ENCODE results near the gene HOOK1. TPM values are rescaled to one million over a fixed set of nuclear protein-coding genes. Genes with fewer than 3 reads are reported as not detected.
"Not testable (repeated sequence)": the region's sequence is repeated elsewhere in the genome, so short reads cannot be mapped to it uniquely, and the experiment has no call there.

Gene HOOK1
- total and polyA plus RNA-seq, 5 donors from 2014 or later: 2.3 to 9.3 (median 7.8) TPM

DNA sequence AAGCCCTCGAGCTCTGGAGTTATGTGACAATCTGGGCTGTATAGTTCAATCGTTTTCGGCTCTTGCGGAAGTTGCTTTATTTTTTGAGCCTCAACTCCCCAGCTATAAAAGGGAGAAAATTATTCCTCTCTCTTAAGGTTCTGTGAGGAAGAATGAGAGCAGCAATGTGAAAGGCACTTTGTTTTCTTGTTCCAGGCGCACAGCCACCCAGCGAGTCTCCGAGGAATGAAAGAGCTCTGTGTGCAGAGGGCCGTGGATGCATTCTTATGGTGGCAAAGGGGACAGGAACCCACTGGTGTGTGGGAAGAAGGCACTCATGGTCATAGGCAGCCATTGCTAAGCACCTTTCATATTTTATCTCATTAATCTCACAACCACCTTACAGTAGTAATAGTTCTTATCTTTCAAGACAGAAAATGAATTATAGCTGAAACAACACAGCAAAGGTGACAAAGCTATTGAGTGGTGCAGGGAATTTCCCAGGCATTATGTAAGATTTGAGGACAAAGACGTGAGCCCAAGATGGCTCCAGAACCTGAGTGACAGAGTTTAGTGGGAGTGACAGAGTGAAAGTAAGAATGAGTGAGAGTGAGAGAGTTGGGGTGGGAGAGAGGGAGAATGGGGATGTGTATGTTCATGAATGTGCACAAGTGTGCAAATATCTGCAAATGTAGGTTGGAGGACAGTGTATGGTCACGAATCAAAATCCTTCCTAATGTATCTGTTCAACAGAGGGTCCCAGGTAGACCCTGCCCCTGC, 102.5 kb downstream of the HOOK1 start:
- no peak overlapping the region for H3K27ac ChIP-seq (ENCODE audit: insufficient read depth, low read length, poor library complexity, severe bottlenecking)
- no peak for ATAC-seq (ENCODE audit: low read depth in 2 of 2)

DNA sequence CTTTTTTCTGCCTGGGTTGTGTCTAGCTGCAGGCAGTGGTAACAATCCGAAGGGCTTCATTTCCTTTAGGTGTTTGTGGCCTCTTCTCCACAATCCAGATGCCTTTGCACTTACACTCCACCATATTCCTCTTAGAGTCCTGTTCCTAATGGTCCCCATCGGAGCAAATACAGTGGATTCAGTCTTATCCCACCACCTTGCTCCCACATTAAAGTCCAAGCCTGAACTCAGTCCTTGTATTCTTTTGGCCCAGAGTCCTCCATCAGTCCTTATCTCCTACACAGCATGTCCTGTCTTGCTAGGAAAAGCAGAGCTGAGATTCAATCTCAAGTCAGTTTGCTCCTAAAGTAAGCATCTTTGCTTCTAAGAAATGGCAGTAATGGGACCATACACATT, 103.0 kb downstream of the HOOK1 start:
- Histone ChIP-seq H3K36me3 (ENCODE audit: control insufficient read depth, insufficient read depth, low read length) (no peaks in the 10 kb centered on the region), H3K27ac (ENCODE audit: insufficient read depth, low read length, poor library complexity, severe bottlenecking) (no peak overlapping the region), H3K4me3 (ENCODE audit: low read depth, low read length) (no peak overlapping the region), H3K4me1 (ENCODE audit: control insufficient read depth, insufficient read depth, low read length, poor library complexity, severe bottlenecking) (no peaks in the 10 kb centered on the region), H3K27me3 (ENCODE audit: control insufficient read depth, insufficient read depth, low read length) (no peaks in the 10 kb centered on the region), H3K9me3 (ENCODE audit: control insufficient read depth in 2 of 2, low read length in 2 of 2) (peaks cover 0 to under 1% of the 10 kb centered on the region in 2 experiments)
- H3K9me3 Mint-ChIP-seq: peaks cover 0 to 6% (median 0%) of the 10 kb centered on the region in 7 donors
- peaks cover 23% of the 10 kb centered on the region for H3K27me3 Mint-ChIP-seq
- no peak overlapping the region for H3K4me3 Mint-ChIP-seq
- no peak overlapping the region for H3K27ac Mint-ChIP-seq
- DNase-seq (no peak), ATAC-seq (ENCODE audit: low read depth in 2 of 2) (no peak)
- H3K4me1 Mint-ChIP-seq: no peaks in the 10 kb centered on the region
- H3K36me3 Mint-ChIP-seq: no peaks in the 10 kb centered on the region

More for the DNA sequence above, 102.5 kb downstream of the HOOK1 start:
- peaks cover 23% of the 10 kb centered on the region for H3K27me3 Mint-ChIP-seq
- no peak overlapping the region for H3K4me3 Mint-ChIP-seq
- H3K9me3 ChIP-seq (ENCODE audit: control insufficient read depth in 2 of 2, low read length in 2 of 2): no peaks in the 10 kb centered on the region
- H3K36me3 ChIP-seq (ENCODE audit: control insufficient read depth, insufficient read depth, low read length): no peaks in the 10 kb centered on the region
- H3K36me3 Mint-ChIP-seq: no peaks in the 10 kb centered on the region
- no peaks in the 10 kb centered on the region for H3K4me1 ChIP-seq (ENCODE audit: control insufficient read depth, insufficient read depth, low read length, poor library complexity, severe bottlenecking)
- H3K27me3 ChIP-seq (ENCODE audit: control insufficient read depth, insufficient read depth, low read length): no peaks in the 10 kb centered on the region
- no peak overlapping the region for H3K27ac Mint-ChIP-seq
- H3K4me3 ChIP-seq (ENCODE audit: low read depth, low read length): no peak overlapping the region
- peaks cover 0 to 6% (median 0%) of the 10 kb centered on the region in 7 donors for H3K9me3 Mint-ChIP-seq
- H3K4me1 Mint-ChIP-seq: no peaks in the 10 kb centered on the region
- DNase-seq: no peak

DNA sequence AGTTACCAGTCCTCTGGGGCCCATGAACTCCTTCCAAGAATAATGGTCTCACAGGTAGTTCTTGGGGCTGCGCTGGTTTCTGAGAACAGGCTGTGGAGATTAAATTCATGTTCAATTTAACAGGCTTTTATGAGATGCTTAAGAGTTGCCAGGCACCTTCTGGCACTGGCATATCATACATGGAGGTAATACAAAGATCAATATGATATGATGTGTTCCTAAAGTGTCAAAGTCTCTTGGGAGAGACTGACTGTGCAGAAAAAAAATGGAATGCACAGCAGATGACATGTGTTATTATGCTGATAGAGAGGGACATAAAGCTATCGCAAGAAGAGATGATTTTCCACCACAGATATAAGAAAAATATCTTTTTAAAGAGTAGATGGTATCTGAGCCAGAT, 105.0 kb downstream of the HOOK1 start:
- Mint-ChIP-seq H3K9me3 (peaks cover 0 to 11% (median 4%) of the 10 kb centered on the region in 7 donors), H3K36me3 (no peaks in the 10 kb centered on the region), H3K4me1 (no peaks in the 10 kb centered on the region)

DNA sequence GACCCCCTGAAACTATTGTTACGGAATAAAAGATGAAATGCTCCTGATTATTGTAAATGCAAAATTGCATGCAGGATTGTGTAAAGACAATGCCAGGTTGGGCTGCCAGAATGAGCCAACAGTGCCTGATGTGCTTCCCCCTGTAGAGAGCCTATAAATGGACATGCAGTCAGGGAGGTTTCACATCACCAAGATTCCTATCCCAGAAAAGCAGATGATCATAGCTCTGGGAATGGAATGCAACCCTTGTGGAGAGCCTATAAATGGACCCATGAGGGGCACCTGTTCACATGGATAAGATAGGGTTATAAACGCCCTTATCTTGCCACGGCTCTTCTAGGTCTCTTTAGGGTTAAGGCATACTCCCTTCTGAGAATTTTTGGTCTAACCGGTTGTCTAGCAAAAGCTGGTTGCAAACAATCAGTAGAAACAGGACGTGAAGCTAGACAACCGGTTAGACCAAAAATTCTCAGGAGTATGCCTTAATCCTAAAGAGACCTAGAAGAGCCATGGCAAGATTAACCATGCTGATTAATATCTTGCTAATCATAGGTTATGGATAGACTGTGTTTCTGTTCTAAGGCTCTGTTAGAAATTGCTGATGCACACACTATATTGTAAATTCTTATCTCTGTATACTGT, 106.6 kb downstream of the HOOK1 start:
- Mint-ChIP-seq H3K4me1 (peaks cover 6 to 12% (median 8%) of the 10 kb centered on the region in 4 donors), H3K27me3 (peaks cover 31% of the 10 kb centered on the region), H3K9me3 (peaks cover 0 to 18% (median 7%) of the 10 kb centered on the region in 7 donors)
- not testable (repeated sequence) for H3K27me3 ChIP-seq (ENCODE audit: control insufficient read depth, insufficient read depth, low read length); H3K4me3 ChIP-seq (ENCODE audit: low read depth, low read length); ATAC-seq (ENCODE audit: low read depth in 2 of 2); H3K4me1 ChIP-seq (ENCODE audit: control insufficient read depth, insufficient read depth, low read length, poor library complexity, severe bottlenecking); H3K27ac Mint-ChIP-seq; H3K27ac ChIP-seq (ENCODE audit: insufficient read depth, low read length, poor library complexity, severe bottlenecking); H3K36me3 Mint-ChIP-seq; H3K36me3 ChIP-seq (ENCODE audit: control insufficient read depth, insufficient read depth, low read length); DNase-seq; H3K4me3 Mint-ChIP-seq
- H3K9me3 ChIP-seq (ENCODE audit: control insufficient read depth in 2 of 2, low read length in 2 of 2): peaks cover 0 to 19% of the 10 kb centered on the region in 2 experiments

More for the DNA sequence above, 105.0 kb downstream of the HOOK1 start:
- Mint-ChIP-seq H3K4me3 (no peak overlapping the region), H3K27ac (no peak overlapping the region), H3K27me3 (peaks cover 23% of the 10 kb centered on the region)
- Histone ChIP-seq H3K36me3 (ENCODE audit: control insufficient read depth, insufficient read depth, low read length) (no peaks in the 10 kb centered on the region), H3K9me3 (ENCODE audit: control insufficient read depth in 2 of 2, low read length in 2 of 2) (peaks cover 0 to 12% of the 10 kb centered on the region in 2 experiments), H3K4me3 (ENCODE audit: low read depth, low read length) (no peak overlapping the region), H3K27me3 (ENCODE audit: control insufficient read depth, insufficient read depth, low read length) (no peaks in the 10 kb centered on the region), H3K27ac (ENCODE audit: insufficient read depth, low read length, poor library complexity, severe bottlenecking) (no peak overlapping the region), H3K4me1 (ENCODE audit: control insufficient read depth, insufficient read depth, low read length, poor library complexity, severe bottlenecking) (no peaks in the 10 kb centered on the region)
- no peak for ATAC-seq (ENCODE audit: low read depth in 2 of 2)
- DNase-seq: no peak

DNA sequence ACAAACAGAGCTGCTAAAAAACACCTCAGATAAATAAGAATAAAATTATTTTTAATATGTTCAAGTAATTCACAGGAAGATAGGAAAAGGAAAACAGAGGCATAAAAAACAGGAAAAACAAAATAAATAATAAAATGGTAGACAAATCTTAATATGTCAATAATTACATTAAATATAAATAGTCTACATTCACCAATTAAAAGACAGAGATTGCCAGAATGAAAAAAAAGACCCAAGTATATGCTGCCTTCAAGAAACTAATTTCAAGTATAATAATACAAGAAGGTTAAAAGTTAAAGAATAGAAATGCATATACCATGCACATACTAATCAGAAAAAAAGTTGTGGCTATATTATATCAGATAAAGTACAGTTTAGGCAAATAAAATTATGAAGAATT, 109.9 kb downstream of the HOOK1 start:
- no peak overlapping the region for H3K4me3 ChIP-seq (ENCODE audit: low read depth, low read length)
- Mint-ChIP-seq H3K9me3 (peaks cover 0 to 18% (median 7%) of the 10 kb centered on the region in 7 donors), H3K4me1 (peaks cover 12 to 13% (median 13%) of the 10 kb centered on the region in 4 donors), H3K36me3 (no peaks in the 10 kb centered on the region), H3K27ac (no peak overlapping the region), H3K4me3 (no peak overlapping the region), H3K27me3 (peaks cover 40% of the 10 kb centered on the region)
- H3K4me1 ChIP-seq (ENCODE audit: control insufficient read depth, insufficient read depth, low read length, poor library complexity, severe bottlenecking): peaks cover 4% of the 10 kb centered on the region
- H3K9me3 ChIP-seq (ENCODE audit: control insufficient read depth in 2 of 2, low read length in 2 of 2): peaks cover 0 to 19% of the 10 kb centered on the region in 2 experiments
- H3K36me3 ChIP-seq (ENCODE audit: control insufficient read depth, insufficient read depth, low read length): no peaks in the 10 kb centered on the region
- no peak overlapping the region for H3K27ac ChIP-seq (ENCODE audit: insufficient read depth, low read length, poor library complexity, severe bottlenecking)
- no peak for DNase-seq
- H3K27me3 ChIP-seq (ENCODE audit: control insufficient read depth, insufficient read depth, low read length): peaks cover 22% of the 10 kb centered on the region
- ATAC-seq (ENCODE audit: low read depth in 2 of 2): no peak

Other genes starting within 250 kb of the HOOK1 start
- not detected for gene CYP2J2, start 111.8 kb downstream of the HOOK1 start, total RNA-seq
- under 1 TPM in 2 of 4 donors, not detected in 2; 0.14 to 0.47 TPM for gene CYP2J2, start 111.8 kb downstream of the HOOK1 start, polyA plus RNA-seq

All from CD4-positive, CD25-positive, alpha-beta regulatory T cell (primary cell).